Mucosa of gallbladder (tissue), 1 donor: ENCODE measurements around the gene CTPS2. TPM values are rescaled to one million over a fixed set of nuclear protein-coding genes. Genes with fewer than 3 reads are reported as not detected.
"Not testable (repeated sequence)": the region's sequence is repeated elsewhere in the genome, so short reads cannot be mapped to it uniquely, and the experiment has no call there.

Experiments used
- DNase-seq: peaks from one replicate; pipeline ENCODE4 v3.0.0-alpha.2; 2020; ENCODE audit warnings: low spot score
- total RNA-seq: library from RNA; stranded (reverse); gene quantifications from one replicate; pipeline ENCODE4 v1.2.1, GENCODE V29; 2021
- donor health status: DM: no; HTN: no; CAD: no.

The CTPS2 gene
- total RNA-seq, 1 donor from 2014 or later = 18.5 TPM

DNA sequence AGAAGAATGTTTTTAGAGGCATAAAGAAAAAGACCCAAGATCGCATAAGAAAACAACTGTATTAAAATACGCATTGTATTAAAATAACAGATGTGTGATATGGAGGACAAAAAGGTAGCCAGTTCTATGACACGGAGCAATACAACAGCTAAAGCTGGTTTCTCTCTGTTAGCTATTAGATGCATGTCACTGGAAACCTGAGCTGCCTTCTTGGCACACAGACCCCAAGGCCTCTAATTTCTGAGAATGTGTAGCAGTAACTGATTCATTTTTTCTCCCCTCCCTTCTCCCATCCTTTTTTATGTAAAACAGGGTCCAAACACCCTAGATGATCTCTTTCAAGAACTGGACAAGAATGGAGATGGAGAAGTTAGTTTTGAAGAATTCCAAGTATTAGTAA, 58.4 kb downstream of the CTPS2 start:
- DNase-seq = no peak

GRCh38 chrX:16653424-16653823, 59.0 kb downstream of the CTPS2 start:
- DNase-seq = no peak

- no peak for DNase-seq
These were observed 61.0 kb downstream of the CTPS2 start for GRCh38 chrX:16651391-16652024.

- DNase-seq = no peak
These were observed 62.6 kb downstream of the CTPS2 start, which contains the start of gene S100G for GRCh38 chrX:16649858-16650257. TSS of gene S100G (plus strand) at chrX:16650158. CDS start at chrX:16651007, 849 bp downstream.

- no peak for DNase-seq
These were observed 65.9 kb downstream of the CTPS2 start for GRCh38 chrX:16646366-16647138.

GRCh38 chrX:16643176-16643575, 69.3 kb downstream of the CTPS2 start:
- DNase-seq = no peak

DNA sequence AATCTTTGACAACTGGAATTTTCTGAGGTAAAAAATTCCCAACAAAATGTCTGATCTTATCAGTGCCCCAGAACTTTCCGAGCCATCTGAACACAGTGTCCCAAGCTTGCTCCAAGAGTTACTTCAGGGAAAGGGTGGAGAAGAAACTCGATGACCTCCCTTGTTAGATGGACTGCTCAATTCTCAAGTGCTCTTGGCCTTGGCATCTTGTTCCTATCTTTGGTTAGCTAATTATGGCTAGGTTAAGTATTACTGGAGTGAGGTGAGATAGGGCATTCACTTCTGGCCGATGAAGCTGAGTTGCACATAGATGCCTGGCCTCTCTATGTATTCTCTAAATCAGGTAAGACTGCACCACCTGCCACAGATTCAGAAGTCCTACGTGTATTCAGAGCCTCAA, 71.6 kb downstream of the CTPS2 start:
- DNase-seq = no peak

GRCh38 chrX:16639966-16640365, 72.5 kb downstream of the CTPS2 start:
- no peak for DNase-seq

GRCh38 chrX:16638533-16638932, 73.9 kb downstream of the CTPS2 start:
- no peak for DNase-seq

DNA sequence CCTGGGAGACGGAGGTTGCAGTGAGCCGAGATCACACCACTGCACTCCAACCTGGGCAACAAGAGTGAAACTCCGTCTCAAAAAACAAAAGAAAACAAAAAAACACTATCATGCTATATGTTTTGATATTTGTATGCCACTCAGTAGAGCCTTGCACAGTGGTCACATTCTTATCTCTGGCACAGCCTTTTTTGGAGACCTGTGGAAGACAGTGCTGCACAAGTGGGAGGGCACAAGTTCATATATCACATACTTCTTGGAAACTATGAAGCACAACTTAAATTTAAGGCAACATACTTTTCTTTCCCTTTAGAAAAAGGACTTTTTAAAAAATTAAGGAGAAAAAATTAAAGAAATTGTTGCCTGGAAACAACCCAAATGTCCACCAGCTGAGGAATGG, 76.9 kb downstream of the CTPS2 start:
- DNase-seq = no peak

DNA sequence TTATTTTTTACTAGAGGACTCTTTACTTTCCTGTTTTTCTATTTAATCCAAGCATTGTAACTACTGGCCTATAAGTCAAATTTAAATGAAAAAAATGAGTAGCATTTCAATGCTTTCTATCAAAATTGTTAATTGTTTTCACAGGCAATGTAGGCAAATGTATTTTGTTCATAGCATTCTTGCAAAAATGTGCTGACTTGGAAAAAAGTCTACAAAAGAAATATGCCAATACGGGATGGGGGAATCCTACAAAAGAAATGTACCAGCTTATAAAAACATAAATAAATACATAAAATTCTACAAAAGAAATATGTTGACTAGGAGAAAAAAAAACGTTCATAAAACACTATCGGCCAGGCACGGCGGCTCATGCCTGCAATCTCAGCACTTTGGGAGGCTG, 77.4 kb downstream of the CTPS2 start:
- DNase-seq = no peak

GRCh38 chrX:16633754-16634153, 78.7 kb downstream of the CTPS2 start:
- DNase-seq = no peak

- no peak for DNase-seq
These were observed 82.6 kb downstream of the CTPS2 start for GRCh38 chrX:16629909-16630308.

DNA sequence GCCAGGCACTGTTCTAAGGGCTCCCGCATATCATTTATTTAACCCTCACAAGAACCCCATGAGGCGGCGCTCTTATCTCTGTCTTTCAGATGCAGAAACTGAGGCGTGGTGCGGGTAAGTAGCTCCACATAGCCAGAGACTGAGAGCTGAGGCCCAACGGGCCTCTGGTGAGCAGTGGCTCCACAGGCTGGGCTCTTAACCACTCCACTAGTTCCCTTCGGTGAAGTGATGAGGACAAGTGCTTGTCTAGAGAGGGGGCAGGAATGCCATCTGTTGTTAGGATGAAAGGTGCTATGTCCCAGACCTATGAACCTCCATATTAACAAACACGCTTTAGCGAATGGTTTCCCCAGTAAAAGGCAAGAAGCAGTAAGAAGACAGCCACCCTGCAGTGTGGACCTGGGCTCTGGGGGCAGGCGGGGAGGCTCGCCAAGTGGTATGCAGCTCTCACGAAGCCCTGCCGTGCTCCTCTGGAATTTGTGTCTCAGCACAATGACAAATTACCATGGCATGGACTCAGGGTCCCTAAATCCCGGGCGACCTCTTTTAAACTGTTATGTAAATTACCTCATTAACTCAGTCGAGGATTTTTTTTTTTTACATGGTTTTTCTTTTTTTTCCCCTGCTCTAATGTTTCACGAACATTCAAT, 83.4 kb downstream of the CTPS2 start:
- no peak for DNase-seq

DNA sequence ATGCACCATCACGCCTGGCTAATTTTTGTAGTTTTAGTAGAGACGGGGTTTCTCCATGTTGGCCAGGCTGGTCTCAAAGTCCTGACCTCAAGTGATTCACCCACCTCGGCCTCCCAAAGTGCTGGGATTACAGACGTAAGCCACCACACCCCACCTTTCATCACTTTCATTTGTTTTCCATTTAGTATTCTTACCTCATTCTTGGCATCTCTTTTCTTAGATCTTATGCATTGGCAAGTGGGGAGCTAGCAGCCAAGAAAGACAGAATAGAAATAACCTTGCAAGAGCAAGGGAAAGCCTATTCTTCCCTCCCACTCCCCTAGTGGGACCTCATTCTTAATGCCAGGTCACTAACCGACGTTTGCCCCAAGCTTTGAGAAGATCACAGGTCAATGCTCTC, 84.0 kb downstream of the CTPS2 start:
- not testable (repeated sequence) for DNase-seq

DNA sequence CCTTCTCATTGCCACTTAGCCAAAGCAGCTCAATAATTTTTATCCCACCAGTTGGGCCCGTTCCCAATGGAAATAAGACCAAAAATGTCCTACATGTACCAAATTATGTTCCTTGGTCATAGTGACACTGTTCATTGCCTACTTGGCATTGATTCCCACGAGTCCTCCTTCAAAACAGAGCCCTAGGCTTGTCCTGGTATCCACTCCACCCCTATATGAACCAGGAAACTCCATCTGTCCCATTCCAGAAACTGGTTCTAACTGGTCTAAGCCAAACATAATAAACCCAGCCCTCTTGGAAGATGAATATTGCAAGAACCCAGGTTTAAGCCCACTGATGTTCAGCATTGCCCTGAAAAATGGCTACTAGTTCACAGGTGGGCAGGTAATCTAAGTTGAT, 93.4 kb downstream of the CTPS2 start:
- DNase-seq = no peak

GRCh38 chrX:16618422-16618821, 94.0 kb downstream of the CTPS2 start:
- no peak for DNase-seq

GRCh38 chrX:16617382-16617781, 95.1 kb downstream of the CTPS2 start:
- no peak for DNase-seq

DNA sequence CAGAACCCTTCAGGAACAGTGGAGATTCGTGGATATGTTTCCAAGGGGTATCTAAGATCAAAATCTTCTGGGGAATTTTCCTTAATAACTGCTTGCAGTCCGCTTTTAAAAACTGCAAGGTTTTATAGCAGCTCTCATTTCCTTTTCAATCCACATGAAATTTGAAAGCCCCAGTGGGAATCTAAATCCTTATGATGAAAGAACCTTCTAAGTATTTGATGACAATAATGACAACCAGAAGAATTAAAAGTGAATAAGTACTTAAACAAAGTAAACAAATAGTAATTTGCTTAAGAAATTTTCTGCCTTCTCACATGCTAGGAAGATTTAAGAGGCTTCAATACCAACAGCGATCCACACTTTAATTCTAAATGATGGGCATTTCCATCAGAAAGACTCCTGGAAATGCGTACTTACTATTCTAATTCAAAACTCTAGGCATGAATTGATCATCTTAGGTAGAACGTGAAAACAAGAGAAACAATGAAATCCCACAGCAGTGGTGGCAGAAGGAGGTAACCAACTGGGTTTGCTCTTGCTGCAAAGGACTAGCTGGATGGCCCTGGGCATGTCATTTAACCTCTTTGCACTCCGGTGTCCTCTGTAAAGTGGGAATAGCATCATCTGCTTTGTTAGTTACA, 100.1 kb downstream of the CTPS2 start:
- no peak for DNase-seq

DNA sequence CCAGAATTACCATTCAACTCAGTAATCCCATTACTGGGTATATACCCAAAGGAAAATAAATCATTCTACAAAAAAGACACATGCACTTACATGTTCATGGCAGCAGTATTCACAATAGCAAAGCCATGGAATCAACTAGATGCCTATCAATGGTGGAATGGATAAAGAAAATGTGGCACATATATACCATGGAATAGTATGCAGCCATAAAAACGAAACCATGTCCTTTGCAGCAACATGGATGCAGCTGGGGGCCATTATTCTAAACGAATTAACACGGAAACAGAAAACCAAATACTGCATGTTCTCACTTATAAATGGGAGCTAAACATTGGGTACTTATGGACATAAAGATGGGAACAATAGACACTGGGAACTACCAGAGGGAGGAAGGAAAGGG, 101.8 kb downstream of the CTPS2 start:
- not testable (repeated sequence) for DNase-seq

- DNase-seq = no peak
These were observed 102.3 kb downstream of the CTPS2 start for GRCh38 chrX:16610121-16610621.

GRCh38 chrX:16606142-16606720, 106.2 kb downstream of the CTPS2 start:
- no peak for DNase-seq
